WTC11 (cell line): ENCODE results near the gene HID1.

Source experiments
- JAZF1 ChIP-seq: fragments of 250-450 bp; sonication (Bioruptor Pico); IDR thresholded peaks from 2 replicates; pipeline ENCODE4 v1.9.0; 2021; ENCODE audit warnings: moderate library complexity, mild to moderate bottlenecking, inconsistent platforms
- TEAD4 ChIP-seq: sonication (generic); formaldehyde crosslinking; IDR thresholded peaks from 2 replicates; pipeline ENCODE4 v1.8.0; 2022; ENCODE audit warnings: mild to moderate bottlenecking, missing genetic modification reagents
- TF ChIP-seq, protein P1 (sequence below): fragments of 200-600 bp; IDR thresholded peaks from 2 replicates; pipeline ENCODE4 v1.8.0; 2022; ENCODE audit warnings: antibody characterized with exemption
- TF ChIP-seq, protein P2 (sequence below): sonication (generic); formaldehyde crosslinking; IDR thresholded peaks from 2 replicates; pipeline ENCODE4 v1.8.0; 2023; ENCODE audit warnings: missing genetic modification reagents
- TF ChIP-seq, protein P3 (sequence below): sonication (generic); formaldehyde crosslinking; conservative IDR thresholded peaks from 2 replicates; pipeline ENCODE4 v1.8.1; 2022; ENCODE audit warnings: mild to moderate bottlenecking, missing genetic modification reagents
- TF ChIP-seq, protein P4 (sequence below): sonication (generic); formaldehyde crosslinking; IDR thresholded peaks from 2 replicates; pipeline ENCODE4 v1.8.1; 2022; ENCODE audit warnings: low read depth, missing genetic modification reagents, borderline replicate concordance

DNA sequence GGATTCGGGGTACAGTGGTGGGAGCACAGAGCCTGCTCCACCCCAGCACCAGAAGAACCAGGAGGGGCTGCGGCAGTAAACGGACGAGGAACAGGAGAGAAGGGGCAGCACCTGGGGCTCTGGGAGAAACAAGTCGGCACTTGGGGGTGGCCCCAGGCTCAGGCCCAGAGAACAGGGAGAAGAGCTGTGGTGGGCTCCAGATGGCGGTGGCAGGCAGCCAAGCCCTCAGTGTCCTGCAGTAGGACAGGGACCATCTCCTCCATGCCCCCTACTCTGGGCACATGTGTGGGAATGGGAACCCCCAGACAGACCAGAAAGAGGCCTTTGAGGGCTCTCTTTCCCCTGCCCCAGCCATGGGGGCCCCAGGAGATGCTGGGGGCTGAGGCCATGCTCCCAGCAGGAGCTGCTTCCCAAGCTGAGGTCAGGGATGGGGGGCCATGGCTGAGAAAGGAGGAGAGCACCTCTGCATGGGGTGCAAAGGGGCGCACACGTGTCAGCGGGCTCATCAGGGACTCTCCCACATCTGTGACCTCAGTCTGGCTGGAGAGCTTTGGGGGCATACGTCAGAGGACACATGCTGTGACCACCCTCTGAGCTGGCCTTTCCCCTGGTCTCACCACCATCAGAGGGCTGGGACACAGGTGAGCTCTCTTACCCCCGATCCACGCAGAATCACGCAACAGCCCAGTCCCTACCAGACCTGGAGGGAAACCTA lies 56.3 kb downstream of the HID1 start:
- TF ChIP-seq JAZF1 (CRISPR knock-in tag) (no peak), TEAD4 (CRISPR knock-in tag) (no peak)
- TF ChIP-seq, protein P1, sequence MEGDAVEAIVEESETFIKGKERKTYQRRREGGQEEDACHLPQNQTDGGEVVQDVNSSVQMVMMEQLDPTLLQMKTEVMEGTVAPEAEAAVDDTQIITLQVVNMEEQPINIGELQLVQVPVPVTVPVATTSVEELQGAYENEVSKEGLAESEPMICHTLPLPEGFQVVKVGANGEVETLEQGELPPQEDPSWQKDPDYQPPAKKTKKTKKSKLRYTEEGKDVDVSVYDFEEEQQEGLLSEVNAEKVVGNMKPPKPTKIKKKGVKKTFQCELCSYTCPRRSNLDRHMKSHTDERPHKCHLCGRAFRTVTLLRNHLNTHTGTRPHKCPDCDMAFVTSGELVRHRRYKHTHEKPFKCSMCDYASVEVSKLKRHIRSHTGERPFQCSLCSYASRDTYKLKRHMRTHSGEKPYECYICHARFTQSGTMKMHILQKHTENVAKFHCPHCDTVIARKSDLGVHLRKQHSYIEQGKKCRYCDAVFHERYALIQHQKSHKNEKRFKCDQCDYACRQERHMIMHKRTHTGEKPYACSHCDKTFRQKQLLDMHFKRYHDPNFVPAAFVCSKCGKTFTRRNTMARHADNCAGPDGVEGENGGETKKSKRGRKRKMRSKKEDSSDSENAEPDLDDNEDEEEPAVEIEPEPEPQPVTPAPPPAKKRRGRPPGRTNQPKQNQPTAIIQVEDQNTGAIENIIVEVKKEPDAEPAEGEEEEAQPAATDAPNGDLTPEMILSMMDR, result no peak
- TF ChIP-seq, protein P2, sequence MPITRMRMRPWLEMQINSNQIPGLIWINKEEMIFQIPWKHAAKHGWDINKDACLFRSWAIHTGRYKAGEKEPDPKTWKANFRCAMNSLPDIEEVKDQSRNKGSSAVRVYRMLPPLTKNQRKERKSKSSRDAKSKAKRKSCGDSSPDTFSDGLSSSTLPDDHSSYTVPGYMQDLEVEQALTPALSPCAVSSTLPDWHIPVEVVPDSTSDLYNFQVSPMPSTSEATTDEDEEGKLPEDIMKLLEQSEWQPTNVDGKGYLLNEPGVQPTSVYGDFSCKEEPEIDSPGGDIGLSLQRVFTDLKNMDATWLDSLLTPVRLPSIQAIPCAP (CRISPR knock-in tag), result no peak
- TF ChIP-seq, protein P3, sequence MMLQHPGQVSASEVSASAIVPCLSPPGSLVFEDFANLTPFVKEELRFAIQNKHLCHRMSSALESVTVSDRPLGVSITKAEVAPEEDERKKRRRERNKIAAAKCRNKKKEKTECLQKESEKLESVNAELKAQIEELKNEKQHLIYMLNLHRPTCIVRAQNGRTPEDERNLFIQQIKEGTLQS (CRISPR knock-in tag), result no peak
- TF ChIP-seq, protein P4, sequence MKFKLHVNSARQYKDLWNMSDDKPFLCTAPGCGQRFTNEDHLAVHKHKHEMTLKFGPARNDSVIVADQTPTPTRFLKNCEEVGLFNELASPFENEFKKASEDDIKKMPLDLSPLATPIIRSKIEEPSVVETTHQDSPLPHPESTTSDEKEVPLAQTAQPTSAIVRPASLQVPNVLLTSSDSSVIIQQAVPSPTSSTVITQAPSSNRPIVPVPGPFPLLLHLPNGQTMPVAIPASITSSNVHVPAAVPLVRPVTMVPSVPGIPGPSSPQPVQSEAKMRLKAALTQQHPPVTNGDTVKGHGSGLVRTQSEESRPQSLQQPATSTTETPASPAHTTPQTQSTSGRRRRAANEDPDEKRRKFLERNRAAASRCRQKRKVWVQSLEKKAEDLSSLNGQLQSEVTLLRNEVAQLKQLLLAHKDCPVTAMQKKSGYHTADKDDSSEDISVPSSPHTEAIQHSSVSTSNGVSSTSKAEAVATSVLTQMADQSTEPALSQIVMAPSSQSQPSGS (CRISPR knock-in tag), result no peak
